Nephron progenitor cell (in vitro differentiated cells): ENCODE data around the gene CCND2.
A peak's percentile ranks its signal among the peaks of the same experiment; 100 is the strongest.

ENCODE experiments used
- DNase-seq: peaks from one replicate; pipeline ENCODE4 v3.0.0; 2021
- H3K27ac Mint-ChIP-seq: 2 replicates; pipeline ENCODE4 v1.8.0; 2021; ENCODE audit warnings: mild to moderate bottlenecking, moderate library complexity, mixed read lengths
- H3K27me3 Mint-ChIP-seq: 2 replicates; pipeline ENCODE4 v1.8.0; 2021; ENCODE audit warnings: mild to moderate bottlenecking, low read depth, mixed read lengths; ENCODE audit not compliant: poor library complexity
- H3K36me3 Mint-ChIP-seq: 2 replicates; pipeline ENCODE4 v1.8.0; 2021; ENCODE audit warnings: low read depth, mixed read lengths
- H3K4me1 Mint-ChIP-seq: 2 replicates; pipeline ENCODE4 v1.8.0; 2021; ENCODE audit warnings: mixed read lengths
- H3K4me3 Mint-ChIP-seq: 2 replicates; pipeline ENCODE4 v1.8.0; 2021; ENCODE audit warnings: mild to moderate bottlenecking, moderate library complexity, mixed read lengths
- H3K9me3 Mint-ChIP-seq: 2 replicates; pipeline ENCODE4 v1.8.0; 2021; ENCODE audit warnings: mild to moderate bottlenecking, moderate library complexity, mixed read lengths
- CTCF ChIP-seq: fragments of 200-600 bp; sonication (generic); IDR thresholded peaks from 2 replicates; pipeline ENCODE4 v1.5.0; 2021; ENCODE audit warnings: antibody characterized with exemption

CCND2 gene

GRCh38 chr12:4288296-4289131, 15.0 kb downstream of the CCND2 start:
- peak overlapping the region; percentile 50 for H3K4me3 Mint-ChIP-seq
- no peak for DNase-seq
- peaks cover 97% of the 10 kb centered on the region for H3K4me1 Mint-ChIP-seq
- TF ChIP-seq CTCF: no peak
- H3K36me3 Mint-ChIP-seq: peaks cover 98% of the 10 kb centered on the region
- H3K27ac Mint-ChIP-seq: peak overlapping the region; percentile 71
- H3K9me3 Mint-ChIP-seq: no peaks in the 10 kb centered on the region
- H3K27me3 Mint-ChIP-seq: no peaks in the 10 kb centered on the region

DNA sequence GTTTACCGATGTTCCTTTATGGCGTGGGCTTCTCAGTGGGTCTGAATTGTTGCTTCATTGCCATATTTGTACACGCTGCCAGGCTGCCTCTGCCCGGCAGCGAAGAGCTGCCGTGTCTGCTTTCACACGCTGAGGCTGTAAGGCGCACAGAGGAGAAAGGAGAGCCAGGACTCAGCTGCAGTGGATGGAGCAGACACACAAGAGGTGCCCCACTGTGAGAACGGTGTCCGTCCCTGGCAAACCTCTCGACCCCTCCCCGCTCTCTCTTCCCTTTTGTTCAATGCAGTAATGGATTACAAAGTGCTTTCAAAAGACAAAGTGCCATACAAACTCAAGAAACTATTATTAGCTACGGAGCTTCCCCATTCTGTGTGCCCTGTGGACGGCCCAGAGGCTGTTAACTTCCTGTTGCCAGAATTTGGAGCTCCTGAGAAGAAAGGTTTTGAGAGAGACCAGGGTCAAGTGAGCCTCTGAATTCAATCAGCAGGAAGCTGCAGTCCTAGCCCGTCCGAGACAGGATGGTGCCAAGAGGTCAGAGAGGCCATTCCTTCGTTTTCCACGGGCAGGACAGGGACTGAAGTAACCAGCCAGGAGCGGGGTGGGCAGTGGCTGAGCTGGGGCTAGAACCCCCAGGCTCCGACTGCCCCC, 15.8 kb downstream of the CCND2 start:
- Mint-ChIP-seq H3K36me3 (peaks cover 99% of the 10 kb centered on the region), H3K4me3 (peak overlapping the region; percentile 50), H3K27me3 (no peaks in the 10 kb centered on the region), H3K9me3 (no peaks in the 10 kb centered on the region), H3K27ac (peak overlapping the region; percentile 71), H3K4me1 (peaks cover 96% of the 10 kb centered on the region)
- TF ChIP-seq CTCF: no peak
- DNase-seq: no peak

DNA sequence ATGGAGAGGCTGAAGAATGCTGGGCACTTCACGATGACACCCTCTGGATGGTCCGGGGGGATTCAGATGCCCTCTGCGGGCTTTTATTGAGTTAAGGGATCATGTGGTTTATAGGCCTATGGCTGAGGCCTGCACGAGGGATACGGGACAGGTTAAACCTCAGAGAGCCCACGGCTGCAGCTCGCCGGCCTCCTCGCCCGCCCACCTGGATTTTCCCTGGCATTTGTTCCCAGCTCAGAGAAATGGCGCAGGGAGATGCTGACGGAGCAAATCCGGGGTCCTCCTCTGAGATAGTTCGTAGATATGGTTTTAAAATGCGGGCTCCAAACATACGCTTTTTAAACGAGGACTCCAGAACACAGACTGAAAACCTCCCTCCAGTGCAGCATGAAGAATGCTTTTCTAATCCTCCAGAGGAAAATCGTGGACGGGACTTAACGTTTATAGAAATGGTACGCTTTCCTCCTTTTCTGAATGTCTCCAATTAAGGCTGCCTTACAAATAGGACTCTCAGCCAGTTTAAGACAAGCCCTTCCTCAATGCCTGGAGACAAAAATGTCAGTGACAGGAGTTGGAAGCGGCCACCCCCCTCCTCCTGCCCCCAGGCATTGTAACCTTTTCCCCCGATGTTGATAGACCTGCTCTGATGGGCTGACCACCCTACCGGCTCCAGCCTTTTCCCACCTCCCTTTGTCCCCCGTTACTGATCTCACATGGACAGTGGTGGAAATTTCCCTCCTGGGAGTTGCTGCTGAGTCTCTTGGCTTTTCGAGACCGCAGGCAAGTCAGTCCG, 16.6 kb downstream of the CCND2 start:
- H3K36me3 Mint-ChIP-seq: peaks cover 100% of the 10 kb centered on the region
- peak overlapping the region; percentile 96 for H3K27ac Mint-ChIP-seq
- peak overlapping the region; percentile 56 for H3K4me3 Mint-ChIP-seq
- TF ChIP-seq CTCF: no peak
- peaks cover 97% of the 10 kb centered on the region for H3K4me1 Mint-ChIP-seq
- H3K9me3 Mint-ChIP-seq: no peaks in the 10 kb centered on the region
- DNase-seq: no peak
- no peaks in the 10 kb centered on the region for H3K27me3 Mint-ChIP-seq

- DNase-seq: no peak
- no peak overlapping the region for H3K4me3 Mint-ChIP-seq
- TF ChIP-seq CTCF: no peak
- H3K9me3 Mint-ChIP-seq: no peaks in the 10 kb centered on the region
- H3K27ac Mint-ChIP-seq: peak overlapping the region; percentile 98
- peaks cover 87% of the 10 kb centered on the region for H3K4me1 Mint-ChIP-seq
- H3K27me3 Mint-ChIP-seq: no peaks in the 10 kb centered on the region
- H3K36me3 Mint-ChIP-seq: peaks cover 96% of the 10 kb centered on the region
These were observed 18.9 kb downstream of the CCND2 start for GRCh38 chr12:4292341-4293073.

DNA sequence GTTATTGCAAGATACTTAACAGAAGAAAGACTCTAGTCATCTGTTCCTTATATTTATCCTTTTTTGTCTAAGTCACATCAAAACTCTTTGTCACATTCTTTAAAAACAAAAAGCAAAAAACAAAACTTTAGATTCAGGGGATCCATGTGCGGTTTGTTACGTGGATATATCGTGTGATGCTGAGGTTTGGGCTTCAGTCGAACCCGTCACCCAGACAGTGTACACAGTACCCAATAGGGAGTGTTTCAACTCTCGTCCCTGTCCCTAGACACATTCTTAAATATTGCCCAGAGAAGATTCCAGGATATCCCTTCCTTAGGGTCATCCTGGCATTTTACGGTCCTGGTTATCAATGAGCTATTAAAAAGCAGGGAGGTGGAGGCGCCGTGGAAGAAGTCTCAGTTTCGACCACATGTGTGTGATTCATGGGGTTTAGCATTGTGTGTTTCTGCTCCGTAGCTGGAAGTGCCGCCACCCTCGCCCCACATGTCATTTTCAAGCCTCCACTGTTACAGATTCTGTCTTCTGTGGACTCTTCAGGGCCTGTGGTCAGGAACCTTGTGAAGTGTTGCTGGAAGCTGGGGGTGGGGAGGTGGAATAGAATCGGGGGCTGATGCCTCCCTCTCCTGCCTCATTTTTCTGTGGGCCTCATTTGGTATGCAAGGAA, 19.9 kb downstream of the CCND2 start:
- H3K27me3 Mint-ChIP-seq: no peaks in the 10 kb centered on the region
- H3K36me3 Mint-ChIP-seq: peaks cover 96% of the 10 kb centered on the region
- no peaks in the 10 kb centered on the region for H3K9me3 Mint-ChIP-seq
- peak overlapping the region; percentile 32 for H3K4me3 Mint-ChIP-seq
- H3K4me1 Mint-ChIP-seq: peaks cover 84% of the 10 kb centered on the region
- H3K27ac Mint-ChIP-seq: peak overlapping the region; percentile 98
- no peak for DNase-seq
- no peak for TF ChIP-seq CTCF
